Smooth muscle cell (in vitro differentiated cells): Measurements from ENCODE around the gene PRICKLE2. TPM values are rescaled to one million over a fixed set of nuclear protein-coding genes. Genes with fewer than 3 reads are reported as not detected.

Source experiments
- DNase-seq: peaks from one replicate; lab custom pipeline; 2025; ENCODE audit not compliant: unreplicated experiment; lab: John Stamatoyannopoulos, UW
- H2AFZ ChIP-seq: fragments of 200-600 bp; sonication (generic); 2 replicates; pipeline ENCODE4 v1.6.0; 2016; ENCODE audit warnings: antibody characterized with exemption, low read depth, mild to moderate bottlenecking
- H3F3A ChIP-seq: fragments of 200-600 bp; sonication (generic); 2 replicates; pipeline ENCODE4 v1.6.0; 2017; ENCODE audit warnings: antibody characterized with exemption, low read depth
- H3K27ac ChIP-seq: fragments of 200-600 bp; sonication (generic); 2 replicates; pipeline ENCODE4 v1.5.1; 2016; ENCODE audit warnings: low read depth, mild to moderate bottlenecking
- H3K27me3 ChIP-seq: fragments of 200-600 bp; sonication (generic); 2 replicates; pipeline ENCODE4 v1.6.1; 2016; ENCODE audit warnings: low read depth, mild to moderate bottlenecking
- H3K36me3 ChIP-seq: fragments of 200-600 bp; sonication (generic); 2 replicates; pipeline ENCODE4 v1.5.1; 2016; ENCODE audit warnings: low read depth
- H3K4me1 ChIP-seq: fragments of 200-600 bp; sonication (generic); 2 replicates; pipeline ENCODE4 v1.5.1; 2016; ENCODE audit warnings: low read depth
- H3K4me2 ChIP-seq: fragments of 200-600 bp; sonication (generic); 2 replicates; pipeline ENCODE4 v1.6.0; 2016; ENCODE audit warnings: mild to moderate bottlenecking
- H3K4me3 ChIP-seq: fragments of 200-600 bp; sonication (generic); 2 replicates; pipeline ENCODE4 v1.5.1; 2016; ENCODE audit warnings: mild to moderate bottlenecking
- H3K79me2 ChIP-seq: fragments of 200-600 bp; sonication (generic); 2 replicates; pipeline ENCODE4 v1.6.0; 2016; ENCODE audit warnings: low read depth, mild to moderate bottlenecking
- H3K9ac ChIP-seq: fragments of 200-600 bp; sonication (generic); 2 replicates; pipeline ENCODE4 v1.6.0; 2016; ENCODE audit warnings: low read depth
- H3K9me3 ChIP-seq: fragments of 200-600 bp; sonication (generic); replicated peaks from 2 replicates; pipeline ENCODE4 v1.5.1; 2016; ENCODE audit warnings: low read depth
- H4K20me1 ChIP-seq: fragments of 200-600 bp; sonication (generic); 2 replicates; pipeline ENCODE4 v1.6.0; 2016; ENCODE audit warnings: low read depth
- CTCF ChIP-seq: fragments of 200-600 bp; sonication (generic); IDR thresholded peaks from 2 replicates; pipeline ENCODE4 v1.5.1; 2017; ENCODE audit warnings: borderline replicate concordance, mild to moderate bottlenecking, antibody characterized with exemption; ENCODE audit not compliant: insufficient read depth, poor library complexity, severe bottlenecking
- WGBS: methylation state at CpG from one replicate; pipeline ENCODE4 v1.1.7; 2016; ENCODE audit warnings: low lambda C conversion rate; 5-methylcytosine and 5-hydroxymethylcytosine counted together
- polyA plus RNA-seq: library from polyadenylated mRNA; unstranded; fragments of >200 nt; fragmentation: Nextera tagmentation; extraction: Ambion mirVana; gene quantifications from 2 replicates; pipeline ENCODE4 v1.2.1, GENCODE V29; 2016
- total RNA-seq: library from RNA; depleted of rRNA; stranded (reverse); fragments of >200 nt; gene quantifications from 2 replicates; pipeline ENCODE4 v1.2.3, GENCODE V29; 2014

PRICKLE2 gene
- total and polyA plus RNA-seq, 2 experiments from 2014 or later: 7.8 to 49.9 TPM

DNA sequence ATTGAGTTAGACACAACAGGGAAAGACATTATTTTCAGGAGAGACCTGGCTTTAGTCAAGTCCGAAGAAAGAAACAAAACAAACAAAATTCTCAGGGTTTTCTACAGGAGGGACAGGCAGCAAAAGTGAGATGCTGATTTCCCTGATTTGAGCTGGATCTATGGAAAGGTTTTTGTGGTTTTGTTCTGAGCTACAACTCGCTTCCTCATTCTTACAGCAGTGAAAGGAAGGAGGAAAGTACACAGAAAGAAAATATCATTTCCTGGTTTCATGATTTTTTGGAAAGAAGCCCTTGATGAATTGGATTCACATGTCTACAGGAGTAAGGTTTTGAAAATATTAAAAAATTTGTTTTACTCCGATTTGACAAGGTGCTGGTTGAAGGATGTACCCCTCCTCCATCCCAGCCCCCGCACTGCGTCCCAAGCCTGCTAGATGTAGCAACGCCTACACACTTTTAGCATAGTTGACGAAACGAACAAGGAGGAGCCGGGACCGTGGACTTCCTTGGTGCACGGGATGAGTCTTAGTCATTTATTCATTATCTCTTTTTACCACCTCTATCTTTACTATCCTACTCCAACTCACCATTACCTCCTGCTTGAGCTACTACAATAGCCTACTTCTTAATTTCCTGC is 10.8 kb downstream of the PRICKLE2 start:
- H3K27me3 ChIP-seq: no peaks in the 10 kb centered on the region
- peak overlapping the region; percentile 88 for H3K27ac ChIP-seq
- H3F3A ChIP-seq: peaks cover 19% of the 10 kb centered on the region
- no peak overlapping the region for H2AFZ ChIP-seq
- peak overlapping the region; percentile 32 for H3K4me3 ChIP-seq
- peaks cover 80% of the 10 kb centered on the region for H4K20me1 ChIP-seq
- peak overlapping the region; percentile 46 for H3K9ac ChIP-seq
- peaks cover 41% of the 10 kb centered on the region for H3K4me1 ChIP-seq
- H3K9me3 ChIP-seq: no peaks in the 10 kb centered on the region
- H3K79me2 ChIP-seq: peaks cover 98% of the 10 kb centered on the region
- H3K4me2 ChIP-seq: peak overlapping the region; percentile 79
- no peak for TF ChIP-seq CTCF
- DNase-seq: no peak
- no peaks in the 10 kb centered on the region for H3K36me3 ChIP-seq
- WGBS: 40% methylated on average over 11 of the region's 11 CpGs

DNA sequence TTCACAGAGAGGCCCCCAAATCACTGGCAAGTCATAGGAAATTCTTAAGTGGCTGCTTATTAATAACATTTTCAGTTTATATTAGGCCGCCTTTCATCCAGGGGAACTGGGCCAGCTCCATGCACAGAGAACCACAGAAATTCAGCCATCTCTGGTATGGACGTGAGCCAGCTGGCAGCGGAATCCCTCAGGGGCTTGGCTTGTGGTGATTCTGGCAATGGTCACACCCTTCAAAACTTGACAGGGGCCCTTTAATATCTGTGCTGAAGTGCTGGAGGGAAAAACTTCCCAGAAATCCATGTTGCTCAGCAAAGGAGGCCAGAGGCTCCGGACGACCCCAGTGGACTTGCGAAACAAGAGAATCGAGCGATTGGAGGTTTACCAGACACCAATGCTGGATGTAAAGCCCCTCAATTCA is 11.3 kb downstream of the PRICKLE2 start:
- Histone ChIP-seq H3K79me2 (peaks cover 98% of the 10 kb centered on the region), H3K9ac (peak overlapping the region; percentile 46)

DNA sequence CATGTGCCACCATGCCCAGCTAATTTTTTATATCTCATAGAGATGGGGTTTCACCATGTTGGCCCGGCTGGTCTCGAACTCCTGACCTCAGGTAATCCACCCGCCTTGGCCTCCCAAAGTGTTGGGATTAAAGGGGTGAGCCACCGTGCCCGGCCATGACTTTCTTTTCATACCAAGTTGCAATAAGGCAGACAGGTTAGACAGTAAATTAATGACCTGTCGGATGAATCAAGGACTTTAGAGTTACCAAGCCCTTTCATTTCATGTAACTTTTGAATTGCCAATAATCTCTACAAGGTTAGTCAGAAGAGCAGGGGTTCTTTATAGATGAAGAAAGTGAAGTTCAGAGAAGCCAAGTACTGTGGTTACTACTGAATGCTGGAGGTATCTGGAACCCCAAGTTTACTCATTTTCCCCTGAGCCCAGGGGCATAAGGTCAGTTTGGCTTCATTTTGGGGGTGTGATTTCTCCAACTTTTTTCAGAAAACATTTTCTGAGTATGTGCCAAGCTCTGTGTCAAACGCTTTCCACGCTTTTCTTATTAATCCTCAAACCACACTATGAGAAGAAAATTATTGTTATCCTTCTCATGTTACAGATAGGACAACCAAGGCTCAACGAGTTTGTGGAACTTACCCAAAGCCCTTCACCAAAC is 11.9 kb downstream of the PRICKLE2 start:
- WGBS: 86% methylated on average over 9 of the region's 9 CpGs
- no peaks in the 10 kb centered on the region for H3K9me3 ChIP-seq
- H3K36me3 ChIP-seq: no peaks in the 10 kb centered on the region
- H3K79me2 ChIP-seq: peaks cover 98% of the 10 kb centered on the region
- peak overlapping the region; percentile 88 for H3K27ac ChIP-seq
- peak overlapping the region; percentile 79 for H3K4me2 ChIP-seq
- H4K20me1 ChIP-seq: peaks cover 71% of the 10 kb centered on the region
- H3K27me3 ChIP-seq: no peaks in the 10 kb centered on the region
- no peak overlapping the region for H3K4me3 ChIP-seq
- TF ChIP-seq CTCF: no peak
- DNase-seq: no peak
- no peak overlapping the region for H2AFZ ChIP-seq
- no peak overlapping the region for H3K9ac ChIP-seq
- H3F3A ChIP-seq: peaks cover 26% of the 10 kb centered on the region
- peaks cover 43% of the 10 kb centered on the region for H3K4me1 ChIP-seq

More for the DNA sequence above, 11.3 kb downstream of the PRICKLE2 start:
- no peaks in the 10 kb centered on the region for H3K9me3 ChIP-seq
- peak overlapping the region; percentile 79 for H3K4me2 ChIP-seq
- peak overlapping the region; percentile 88 for H3K27ac ChIP-seq
- peaks cover 22% of the 10 kb centered on the region for H3F3A ChIP-seq
- no peak overlapping the region for H2AFZ ChIP-seq
- peak overlapping the region; percentile 32 for H3K4me3 ChIP-seq
- H3K36me3 ChIP-seq: no peaks in the 10 kb centered on the region
- WGBS: 26% methylated on average over 8 of the region's 8 CpGs
- H3K4me1 ChIP-seq: peaks cover 41% of the 10 kb centered on the region
- no peak for TF ChIP-seq CTCF
- DNase-seq: no peak
- peaks cover 77% of the 10 kb centered on the region for H4K20me1 ChIP-seq
- H3K27me3 ChIP-seq: no peaks in the 10 kb centered on the region
